HG02852 (cell line): ENCODE measurements around the gene FANK1.

Experiments used
- ATAC-seq: cut with Tn5 transposase; IDR thresholded peaks from one replicate; pipeline ENCODE4 v1.9.1; 2021; ENCODE audit warnings: mild to moderate bottlenecking, moderate library complexity; ENCODE audit not compliant: unreplicated experiment

Gene FANK1

DNA sequence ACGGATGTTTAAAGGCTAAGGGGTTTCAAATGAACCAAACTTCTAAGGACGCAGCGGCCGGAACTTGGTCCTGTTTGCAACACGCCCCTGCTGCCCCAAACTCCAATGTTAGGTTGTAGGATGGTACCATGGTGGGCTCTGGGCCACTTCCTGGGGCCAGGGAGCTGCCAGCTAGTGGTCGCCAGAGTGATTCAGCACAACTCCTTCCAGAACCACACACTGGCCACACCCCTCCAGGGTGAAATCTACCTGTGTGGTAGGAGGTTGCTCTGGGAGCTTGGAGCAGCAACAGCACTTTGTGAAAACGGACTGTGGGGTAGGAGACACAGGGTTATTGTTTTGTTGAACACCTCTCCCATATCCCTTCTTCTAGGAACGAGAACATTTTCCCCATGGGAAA, 161.1 kb downstream of the FANK1 start:
- no peak for ATAC-seq

DNA sequence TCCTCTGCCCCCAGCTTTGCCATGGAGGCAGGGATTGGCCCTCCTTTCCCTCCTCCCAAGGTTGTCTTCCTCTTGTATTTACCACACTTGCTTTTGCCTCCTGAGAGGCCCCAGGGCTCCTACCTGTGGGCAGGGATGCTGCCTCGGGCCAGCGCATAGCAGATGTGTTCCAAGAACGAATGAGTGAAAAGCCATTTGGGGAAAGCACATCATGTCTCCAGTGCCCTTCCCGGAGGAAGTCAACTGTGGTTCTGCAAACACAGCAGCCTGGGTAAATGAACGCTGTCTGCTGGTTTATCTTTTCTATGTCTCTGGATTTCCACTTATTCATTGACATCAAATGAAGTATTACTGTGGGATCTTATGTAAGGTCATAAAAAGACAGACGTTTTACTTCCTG, 161.7 kb downstream of the FANK1 start:
- ATAC-seq: no peak

DNA sequence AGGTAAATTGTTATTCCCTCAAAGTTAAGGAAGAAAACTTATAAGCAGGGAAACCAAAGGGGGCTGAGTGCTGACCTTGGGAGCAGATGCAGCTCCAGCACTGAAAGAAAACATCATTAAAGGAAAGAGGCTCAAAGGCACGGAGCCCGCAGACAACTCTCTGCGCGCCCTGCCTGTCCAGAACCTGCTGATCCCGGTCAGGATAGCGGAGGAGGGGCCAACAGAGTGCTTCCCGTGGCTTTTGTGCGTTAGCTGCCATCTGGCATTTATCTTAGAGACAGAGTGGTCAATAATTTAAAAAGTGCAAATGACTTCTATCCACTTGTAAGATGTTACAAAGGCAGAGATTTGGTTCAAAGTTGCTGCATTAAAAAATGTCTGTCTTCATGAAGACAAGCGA, 162.1 kb downstream of the FANK1 start:
- no peak for ATAC-seq
